GM19467 (cell line): ENCODE results near the gene KCNK4.

Experiments
- ATAC-seq: cut with Tn5 transposase; IDR thresholded peaks from one replicate; pipeline ENCODE4 v1.9.1; 2021; ENCODE audit warnings: mild to moderate bottlenecking, moderate library complexity; ENCODE audit not compliant: unreplicated experiment

KCNK4 gene

DNA sequence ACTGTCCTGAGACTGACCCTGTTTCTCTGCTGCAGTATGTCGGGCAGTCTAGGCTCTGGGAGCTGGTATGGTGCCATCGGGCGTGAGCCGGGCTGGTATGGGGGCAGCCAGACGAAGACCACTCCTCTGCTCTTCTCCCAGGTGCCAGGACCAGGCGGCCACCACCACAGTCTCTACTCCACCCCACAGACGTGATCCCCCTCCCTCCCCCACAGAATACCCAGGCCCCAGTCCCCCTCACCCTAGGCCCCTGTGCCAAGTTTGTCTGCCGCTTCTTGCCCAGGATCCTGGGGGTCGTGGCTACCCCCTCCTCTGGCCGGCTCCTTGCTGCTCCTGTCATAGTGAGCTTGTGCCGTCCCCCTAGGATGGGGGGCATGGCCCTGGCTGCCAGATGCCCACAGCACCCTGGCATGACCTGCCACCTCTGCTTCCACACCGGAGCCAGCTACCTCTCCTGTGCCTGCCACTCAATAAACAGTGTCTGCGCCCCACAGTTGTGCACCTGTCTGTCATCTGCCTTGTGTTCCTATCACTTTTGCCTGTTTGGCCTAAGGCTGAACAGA is 2.0 kb upstream of the KCNK4 start:
- no peak for ATAC-seq

DNA sequence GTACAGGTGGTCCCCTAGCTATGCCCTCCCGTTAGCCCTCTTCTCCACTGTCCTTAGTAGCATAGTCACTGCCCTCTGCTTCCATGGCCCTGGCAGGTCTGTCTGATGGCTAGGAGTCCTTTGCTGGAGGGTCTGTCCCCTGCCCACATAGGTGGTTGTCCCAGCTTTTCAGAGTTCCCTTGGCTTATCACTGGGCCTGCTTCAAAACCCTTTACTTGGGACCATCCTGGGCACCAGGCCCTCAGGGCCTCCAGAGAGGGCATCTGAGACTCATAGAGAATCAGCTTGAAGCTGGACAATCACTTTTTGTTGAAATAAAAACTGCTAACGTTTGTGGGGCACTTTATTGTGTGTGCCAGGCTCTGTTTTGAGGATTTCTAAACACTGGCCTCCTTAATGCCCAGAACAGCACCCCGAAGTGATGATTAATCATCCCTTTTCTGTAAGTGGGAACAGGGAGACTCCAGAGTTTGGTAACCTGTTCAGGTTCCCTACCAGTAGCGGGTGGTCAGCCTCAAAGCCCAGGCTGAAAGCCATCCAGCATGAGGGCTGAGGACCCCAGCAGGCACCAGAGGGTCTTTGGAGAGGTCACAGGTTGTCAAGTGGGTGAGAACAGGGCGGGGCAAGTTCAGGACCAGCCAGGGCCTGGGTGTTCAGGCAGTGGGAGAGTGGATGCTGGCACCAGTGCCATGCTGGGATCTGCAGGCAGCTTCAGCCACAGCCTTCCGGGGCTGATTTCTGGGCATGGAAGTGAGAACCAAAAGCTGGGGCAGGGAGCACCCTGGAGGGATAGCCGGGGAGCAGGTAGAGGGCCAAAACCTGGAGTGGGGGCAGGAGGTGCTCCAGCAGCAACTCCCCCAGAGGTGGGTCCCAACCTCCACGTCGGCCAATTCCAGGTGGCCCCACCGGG is 495 bp upstream of the KCNK4 start:
- ATAC-seq, result no peak

DNA sequence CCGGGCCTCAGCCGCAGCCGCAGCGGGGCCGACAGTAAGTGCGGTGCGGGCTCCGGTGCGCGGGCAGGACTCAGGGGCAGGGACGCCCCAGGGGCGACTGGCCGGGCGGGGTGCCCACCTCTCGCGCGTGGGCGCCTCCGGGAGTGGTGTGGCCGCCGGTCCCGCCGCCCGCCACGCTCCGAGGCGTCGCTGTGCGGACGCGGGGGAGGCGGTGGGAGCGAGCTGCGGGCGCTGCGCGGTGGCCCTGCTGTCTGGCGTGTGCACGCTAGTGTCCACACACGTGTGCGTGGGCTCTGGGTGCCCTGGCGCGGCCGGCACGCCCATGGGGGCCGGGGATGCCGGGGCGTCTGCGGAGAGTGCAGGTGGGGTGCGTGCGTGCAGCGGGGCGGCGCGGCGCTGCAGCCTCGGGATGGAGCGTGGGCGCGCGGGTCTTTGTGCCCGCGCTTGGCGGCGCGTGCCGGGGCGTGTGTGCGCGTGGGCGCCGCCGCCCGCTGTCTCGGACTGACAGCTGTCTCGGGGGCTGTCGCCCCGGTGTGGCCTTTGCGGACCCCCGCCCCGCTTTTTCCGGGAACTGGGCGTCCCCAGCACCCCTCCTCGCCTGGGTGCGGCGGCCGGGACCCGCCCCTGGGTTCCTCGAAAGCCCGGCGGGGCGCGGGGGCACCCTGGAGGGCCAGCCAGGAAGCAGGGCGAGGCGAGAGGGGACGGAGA is 804 bp downstream of the KCNK4 start:
- no peak for ATAC-seq

DNA sequence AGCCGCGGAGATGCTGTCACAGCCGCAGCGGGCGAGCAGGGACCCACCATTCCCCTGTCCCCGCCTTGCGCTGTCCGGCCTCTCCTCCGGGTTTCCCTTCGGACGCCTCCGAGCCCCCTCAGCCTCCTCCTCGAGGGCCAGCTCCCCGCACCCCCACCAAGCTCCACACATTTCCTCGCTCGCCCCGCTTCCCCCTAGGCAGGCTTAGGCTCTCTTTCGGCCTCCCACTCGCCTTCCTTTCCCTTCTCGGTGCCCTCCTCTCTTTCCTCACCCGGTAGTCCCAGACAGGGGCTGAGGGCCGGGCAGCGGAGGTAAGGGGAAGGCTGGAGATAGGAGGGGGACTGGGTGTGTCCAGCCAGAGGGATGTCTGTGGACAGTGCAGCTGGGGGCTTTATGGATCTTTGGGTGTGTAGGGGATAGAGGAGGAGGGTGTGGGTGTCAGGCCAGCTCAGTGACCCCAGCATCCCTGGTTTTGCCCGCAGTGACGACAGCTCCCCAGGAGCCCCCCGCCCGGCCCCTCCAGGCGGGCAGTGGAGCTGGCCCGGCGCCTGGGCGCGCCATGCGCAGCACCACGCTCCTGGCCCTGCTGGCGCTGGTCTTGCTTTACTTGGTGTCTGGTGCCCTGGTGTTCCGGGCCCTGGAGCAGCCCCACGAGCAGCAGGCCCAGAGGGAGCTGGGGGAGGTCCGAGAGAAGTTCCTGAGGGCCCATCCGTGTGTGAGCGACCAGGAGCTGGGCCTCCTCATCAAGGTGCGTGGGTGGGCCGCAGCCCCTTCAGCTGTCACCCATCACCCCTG is 1.6 kb downstream of the KCNK4 start:
- no peak for ATAC-seq

DNA sequence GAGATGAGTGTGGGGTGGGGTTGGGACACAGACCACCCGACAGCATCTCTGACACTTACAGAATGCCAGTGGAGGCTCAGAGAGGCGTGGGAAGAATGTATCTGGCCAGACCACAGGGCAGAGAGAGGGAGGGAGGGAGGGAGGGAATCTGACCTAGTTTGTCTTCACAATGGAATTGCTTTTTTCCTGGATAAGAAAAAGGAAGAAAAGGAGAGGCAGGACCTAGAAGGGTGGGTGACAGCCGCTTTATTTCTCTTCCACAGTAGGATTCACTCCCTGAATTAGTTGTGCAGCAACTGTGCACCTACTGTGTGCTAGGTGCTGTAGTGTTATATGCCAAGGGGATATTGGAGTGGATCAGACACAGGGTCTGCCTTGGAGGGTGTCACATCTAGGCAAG is 3.7 kb downstream of the KCNK4 start:
- no peak for ATAC-seq

DNA sequence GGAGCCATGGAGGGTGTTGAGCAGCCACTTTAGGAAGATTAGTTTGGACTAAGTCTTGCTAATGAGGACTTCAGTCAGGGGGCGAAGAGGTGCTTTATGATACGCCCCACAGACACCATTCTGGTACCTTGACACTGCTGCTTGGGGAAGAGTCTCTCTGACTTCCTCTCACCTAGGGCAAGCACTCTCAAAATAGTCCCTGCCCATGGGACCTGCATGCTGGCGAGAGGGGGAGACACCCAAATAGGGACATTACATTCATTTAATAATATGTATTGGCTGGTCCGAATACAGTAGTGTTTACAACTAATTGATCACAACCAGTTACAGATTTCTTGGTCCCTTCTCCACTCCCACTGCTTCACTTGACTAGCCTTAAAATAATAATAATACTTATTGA is 4.7 kb downstream of the KCNK4 start:
- no peak for ATAC-seq

DNA sequence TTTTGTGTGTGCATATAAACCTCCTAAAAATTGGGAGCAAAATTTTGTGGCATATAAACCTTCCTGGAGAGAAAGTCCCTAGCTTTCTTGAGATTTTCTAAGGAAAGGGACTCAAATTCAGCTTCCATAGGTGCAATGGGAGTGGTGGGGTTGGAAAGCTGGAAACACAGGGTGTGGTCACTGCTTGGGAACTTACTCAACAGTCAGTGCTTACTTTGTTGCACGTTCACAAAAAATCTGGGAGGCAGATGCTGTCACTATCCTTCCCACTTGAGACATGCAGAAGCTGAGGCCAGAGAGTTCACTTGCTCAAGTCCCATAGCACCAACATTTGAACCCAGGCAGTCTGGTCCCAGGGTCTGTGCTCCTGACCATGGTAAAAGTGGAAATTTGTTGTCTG is 5.1 kb downstream of the KCNK4 start:
- no peak for ATAC-seq

DNA sequence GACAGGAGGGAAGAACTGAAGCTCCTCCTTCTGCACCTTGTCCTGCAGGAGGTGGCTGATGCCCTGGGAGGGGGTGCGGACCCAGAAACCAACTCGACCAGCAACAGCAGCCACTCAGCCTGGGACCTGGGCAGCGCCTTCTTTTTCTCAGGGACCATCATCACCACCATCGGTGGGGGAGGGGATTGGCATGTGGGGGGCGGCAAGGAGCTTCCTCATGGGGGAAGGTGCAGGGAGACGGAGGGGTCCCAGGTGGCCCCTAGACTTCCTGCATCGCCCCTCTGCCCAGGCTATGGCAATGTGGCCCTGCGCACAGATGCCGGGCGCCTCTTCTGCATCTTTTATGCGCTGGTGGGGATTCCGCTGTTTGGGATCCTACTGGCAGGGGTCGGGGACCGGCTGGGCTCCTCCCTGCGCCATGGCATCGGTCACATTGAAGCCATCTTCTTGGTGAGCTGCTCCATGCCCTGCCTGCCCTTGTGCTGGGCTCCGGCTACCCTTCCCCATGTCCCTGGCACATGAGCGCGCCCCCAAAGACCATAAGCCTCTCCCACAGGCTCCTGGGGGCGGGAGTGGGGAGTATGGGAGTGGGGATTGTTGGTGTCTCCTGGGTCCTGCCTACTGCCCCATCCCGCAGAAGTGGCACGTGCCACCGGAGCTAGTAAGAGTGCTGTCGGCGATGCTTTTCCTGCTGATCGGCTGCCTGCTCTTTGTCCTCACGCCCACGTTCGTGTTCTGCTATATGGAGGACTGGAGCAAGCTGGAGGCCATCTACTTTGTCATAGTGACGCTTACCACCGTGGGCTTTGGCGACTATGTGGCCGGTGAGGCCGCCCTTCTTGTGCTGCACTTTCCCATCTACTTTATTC is 6.0 kb downstream of the KCNK4 start:
- no peak for ATAC-seq

DNA sequence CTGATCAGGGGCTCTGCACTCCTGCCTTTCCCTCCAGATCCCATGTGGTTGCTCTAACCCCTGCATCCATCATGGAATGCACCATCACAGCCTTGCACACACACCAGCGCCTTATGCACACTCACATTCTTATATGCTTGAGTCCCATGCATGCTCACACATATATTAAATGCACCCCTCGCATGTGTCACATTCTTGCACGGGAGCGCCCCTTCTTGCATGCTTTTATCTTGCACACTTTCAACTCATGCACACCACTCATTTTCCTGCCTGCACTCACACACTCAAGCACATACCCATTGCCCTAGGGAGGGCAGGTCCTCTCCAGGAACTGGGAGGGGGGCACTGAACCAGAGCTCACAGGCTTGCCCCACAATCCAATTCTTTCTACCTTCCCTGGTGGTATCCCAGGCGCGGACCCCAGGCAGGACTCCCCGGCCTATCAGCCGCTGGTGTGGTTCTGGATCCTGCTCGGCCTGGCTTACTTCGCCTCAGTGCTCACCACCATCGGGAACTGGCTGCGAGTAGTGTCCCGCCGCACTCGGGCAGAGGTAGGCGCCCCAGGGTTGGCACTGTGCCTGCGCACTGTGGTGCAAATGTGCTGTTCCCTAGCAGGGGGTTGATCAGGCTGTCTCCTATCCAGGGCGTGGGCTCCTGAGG is 6.7 kb downstream of the KCNK4 start:
- ATAC-seq, result no peak

DNA sequence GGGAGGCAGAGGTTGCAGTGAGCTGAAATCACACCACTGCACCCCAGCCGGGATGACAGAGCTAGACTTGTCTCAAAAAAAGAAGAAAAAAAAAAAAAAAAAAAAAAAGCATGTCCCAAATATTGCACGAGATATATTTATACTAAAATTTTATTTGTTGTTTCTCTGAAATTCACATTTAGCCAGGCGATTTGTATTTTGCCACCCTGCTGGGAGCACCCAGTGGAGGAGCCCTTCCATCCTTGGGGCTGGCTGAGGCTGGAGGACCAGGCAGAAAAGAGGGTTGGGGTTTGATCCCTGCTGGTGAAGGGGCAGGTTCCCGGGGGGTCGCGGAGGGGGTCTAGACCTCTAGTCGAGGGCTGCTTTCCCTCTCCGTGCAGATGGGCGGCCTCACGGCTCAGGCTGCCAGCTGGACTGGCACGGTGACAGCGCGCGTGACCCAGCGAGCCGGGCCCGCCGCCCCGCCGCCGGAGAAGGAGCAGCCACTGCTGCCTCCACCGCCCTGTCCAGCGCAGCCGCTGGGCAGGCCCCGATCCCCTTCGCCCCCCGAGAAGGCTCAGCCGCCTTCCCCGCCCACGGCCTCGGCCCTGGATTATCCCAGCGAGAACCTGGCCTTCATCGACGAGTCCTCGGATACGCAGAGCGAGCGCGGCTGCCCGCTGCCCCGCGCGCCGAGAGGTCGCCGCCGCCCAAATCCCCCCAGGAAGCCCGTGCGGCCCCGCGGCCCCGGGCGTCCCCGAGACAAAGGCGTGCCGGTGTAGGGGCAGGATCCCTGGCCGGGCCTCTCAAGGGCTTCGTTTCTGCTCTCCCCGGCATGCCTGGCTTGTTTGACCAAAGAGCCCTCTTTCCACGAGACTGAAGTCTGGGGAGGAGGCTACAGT is 8.1 kb downstream of the KCNK4 start:
- no peak for ATAC-seq

DNA sequence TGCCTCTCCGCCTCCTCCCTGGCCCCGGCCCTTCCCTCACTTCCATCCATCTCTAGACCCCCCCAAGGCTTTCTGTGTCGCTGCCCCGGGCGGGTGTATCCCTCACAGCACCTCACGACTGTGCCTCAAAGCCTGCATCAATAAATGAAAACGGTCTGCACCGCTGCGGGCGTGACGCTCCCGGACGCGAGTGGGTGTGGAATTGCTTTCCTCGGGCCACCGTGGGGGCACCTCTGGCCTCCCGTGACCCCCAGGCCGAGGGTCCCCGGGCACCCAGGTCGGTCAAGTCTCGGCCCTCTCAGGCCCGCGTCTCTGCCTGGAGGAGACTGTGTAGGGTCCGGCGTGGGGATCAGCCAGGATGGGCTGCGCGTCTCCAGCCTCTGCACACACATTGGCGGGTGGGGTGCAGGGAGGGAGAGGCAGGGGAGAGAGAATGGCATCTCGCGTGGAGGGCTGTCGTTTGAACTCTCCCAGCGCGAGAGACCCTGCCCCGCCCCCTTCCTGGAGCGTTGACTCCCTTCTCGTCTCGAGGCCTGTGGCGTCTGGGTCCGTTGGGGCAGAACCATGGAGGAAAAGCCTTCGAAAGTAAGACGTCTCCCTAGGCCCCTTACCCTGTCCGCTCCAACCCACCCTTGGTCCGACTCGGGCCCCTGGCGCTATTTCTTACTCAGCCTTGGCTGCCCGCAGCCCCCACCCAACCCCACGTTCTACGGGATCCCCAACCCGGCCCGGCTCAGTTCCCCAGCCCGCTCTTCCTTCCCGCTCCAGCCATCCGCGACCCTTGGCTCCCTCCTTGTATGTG is 8.9 kb downstream of the KCNK4 start, which contains the start of gene CATSPERZ:
Gene CATSPERZ, plus strand, starts transcription at position 512 of the 802 bp plus-strand sequence. Its CDS starts 53 bp downstream, at position 565.
- no peak for ATAC-seq

DNA sequence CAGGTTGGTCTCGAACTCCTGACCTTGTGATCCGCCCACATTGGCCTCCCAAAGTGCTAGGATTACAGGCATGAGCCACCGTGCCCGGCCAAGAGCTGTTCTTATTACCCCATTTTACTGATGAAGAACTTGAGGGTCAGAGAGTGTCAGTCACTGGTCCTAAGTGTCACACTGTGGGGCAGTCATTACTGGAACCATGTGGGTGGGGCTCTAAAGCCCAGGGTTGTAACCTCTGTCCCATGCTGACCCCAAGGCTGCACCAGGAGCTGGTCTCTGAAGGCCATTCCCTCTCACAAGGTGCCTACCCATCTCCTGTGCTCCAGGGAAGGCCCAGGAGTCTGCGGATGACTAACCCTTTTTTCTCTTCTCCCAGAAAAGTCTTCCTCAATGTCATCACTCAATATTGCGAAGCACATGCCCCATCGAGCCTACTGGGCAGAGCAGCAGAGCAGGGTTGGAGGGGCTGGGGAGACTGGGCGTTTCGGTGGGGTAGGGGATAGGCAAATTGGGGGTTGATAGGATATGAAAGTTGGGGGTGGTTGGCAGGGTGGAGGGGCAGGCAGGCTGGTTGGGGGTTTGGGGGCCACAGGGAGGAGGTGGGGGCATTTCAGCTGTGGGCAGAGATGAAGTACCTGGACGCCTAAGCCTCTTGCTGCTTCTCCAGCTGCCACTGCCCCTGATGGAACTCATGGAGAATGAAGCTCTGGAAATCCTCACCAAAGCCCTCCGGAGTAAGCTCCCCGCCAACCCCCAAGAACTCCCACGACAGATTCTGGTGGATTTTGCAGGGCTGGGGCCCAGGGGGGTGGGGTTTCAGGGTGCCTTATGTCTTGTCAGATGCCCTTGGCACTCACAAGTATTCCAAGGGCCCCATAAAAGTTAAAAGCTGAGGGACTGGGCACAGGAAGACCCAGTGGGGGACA is 12.3 kb downstream of the KCNK4 start:
- no peak for ATAC-seq

DNA sequence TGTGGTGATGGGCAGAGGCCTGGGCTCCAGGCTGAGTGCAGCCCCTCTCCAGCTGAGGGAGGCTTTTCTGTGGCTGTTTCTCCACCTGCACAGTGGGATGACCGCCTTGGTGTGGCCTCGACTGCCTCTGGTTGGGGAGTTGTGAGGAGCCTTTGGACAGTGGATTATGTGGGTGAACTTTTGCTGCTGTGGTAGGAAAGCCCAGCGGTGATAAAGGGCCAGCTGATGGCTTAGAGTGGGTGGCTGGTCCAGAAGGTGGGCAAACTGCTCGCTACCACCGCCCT is 12.9 kb downstream of the KCNK4 start:
- no peak for ATAC-seq

DNA sequence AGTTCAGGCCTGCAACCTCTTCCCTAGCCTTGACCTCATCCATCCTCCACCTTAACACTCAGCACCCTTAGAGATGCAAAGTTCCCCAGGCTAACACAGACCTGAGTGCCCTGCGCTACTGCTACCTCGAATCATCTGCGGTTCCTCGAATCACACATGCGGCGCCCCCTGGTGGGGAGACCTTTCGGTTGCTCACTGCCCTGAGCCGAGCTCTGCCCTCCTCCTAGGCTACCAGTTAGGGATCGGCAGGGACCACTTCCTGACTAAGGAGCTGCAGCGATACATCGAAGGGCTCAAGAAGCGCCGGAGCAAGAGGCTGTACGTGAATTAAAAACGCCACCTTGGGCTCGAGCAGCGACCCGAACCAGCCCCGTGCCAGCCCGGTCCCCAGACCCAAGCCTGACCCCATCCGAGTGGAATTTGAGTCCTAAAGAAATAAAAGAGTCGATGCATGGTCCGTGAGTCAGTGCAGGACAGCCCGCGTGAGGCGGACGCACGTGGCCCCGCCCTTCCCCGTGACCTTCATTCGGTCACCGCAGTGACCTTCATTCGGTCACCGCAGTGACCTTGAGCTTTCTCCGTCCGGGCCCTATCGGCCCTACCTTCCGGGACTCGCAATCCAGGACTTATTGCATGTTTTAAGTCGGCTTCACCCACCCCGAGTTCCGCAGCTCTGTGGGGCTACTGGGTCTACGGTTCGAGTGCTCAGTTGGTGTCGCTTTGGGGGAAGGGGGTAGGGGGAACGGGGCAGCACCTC is 13.4 kb downstream of the KCNK4 start:
- ATAC-seq, result peak; percentile 32

DNA sequence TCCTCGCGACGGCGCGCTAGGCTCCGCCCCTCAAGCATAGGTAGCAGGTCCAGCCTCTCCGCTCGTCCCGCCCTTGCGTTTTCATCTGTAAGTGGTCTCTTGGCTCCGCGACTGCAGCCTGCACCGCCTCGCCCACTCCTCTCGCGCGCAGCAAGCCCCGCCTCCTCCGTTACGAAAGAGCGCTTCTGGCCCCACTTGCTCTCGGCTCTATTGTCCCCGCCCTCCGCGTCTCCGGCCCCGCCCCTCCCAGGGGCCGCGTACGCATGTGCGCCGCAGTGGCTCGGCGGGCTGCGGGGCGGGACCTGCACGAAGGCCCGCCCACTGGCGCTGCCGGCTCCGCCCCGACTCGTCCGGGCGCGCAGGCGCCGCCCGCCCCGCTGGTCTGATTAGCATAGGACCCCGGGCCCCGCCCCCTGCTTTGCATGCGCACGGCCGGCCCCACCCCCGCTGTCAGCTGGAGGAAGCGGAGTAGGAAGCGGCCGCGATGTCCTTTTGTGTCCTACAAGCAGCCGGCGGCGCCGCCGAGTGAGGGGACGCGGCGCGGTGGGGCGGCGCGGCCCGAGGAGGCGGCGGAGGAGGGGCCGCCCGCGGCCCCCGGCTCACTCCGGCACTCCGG is 14.1 kb downstream of the KCNK4 start, which contains the start of gene ESRRA:
Gene ESRRA, plus strand, starts transcription at position 450 of the 616 bp plus-strand sequence. CDS start 1,656 bp downstream, outside the sequence.
- peak; percentile 67 for ATAC-seq
